Loucy (cell line): ENCODE results near the gene TXNRD2.

Source experiments
- H2AFZ ChIP-seq: fragments of 200-600 bp; sonication (generic); 2 replicates; pipeline ENCODE4 v1.6.0; 2016; ENCODE audit warnings: antibody characterized with exemption, mild to moderate bottlenecking, low read length, moderate library complexity
- H3F3A ChIP-seq: fragments of 200-600 bp; 2 replicates; pipeline ENCODE4 v1.6.0; 2016; ENCODE audit warnings: antibody characterized with exemption, low read depth, mild to moderate bottlenecking
- H3K27me3 ChIP-seq: fragments of 200-600 bp; sonication (generic); 2 replicates; pipeline ENCODE4 v1.6.1; 2014; ENCODE audit warnings: low read length, mild to moderate bottlenecking; ENCODE audit not compliant: insufficient read depth, poor library complexity, severe bottlenecking
- H3K36me3 ChIP-seq: fragments of 200-600 bp; sonication (generic); 2 replicates; pipeline ENCODE4 v1.6.1; 2016; ENCODE audit warnings: low read length; ENCODE audit not compliant: insufficient read depth
- H3K4me1 ChIP-seq: fragments of 200-600 bp; sonication (generic); 2 replicates; pipeline ENCODE4 v1.5.1; 2014; ENCODE audit warnings: low read length, mild to moderate bottlenecking; ENCODE audit not compliant: insufficient read depth, poor library complexity, severe bottlenecking
- H3K4me2 ChIP-seq: fragments of 200-600 bp; sonication (generic); 2 replicates; pipeline ENCODE4 v1.6.0; 2014; ENCODE audit warnings: antibody characterized with exemption, low read length, low read depth, mild to moderate bottlenecking; ENCODE audit not compliant: poor library complexity, severe bottlenecking
- H3K4me3 ChIP-seq: fragments of 200-600 bp; sonication (generic); 2 replicates; pipeline ENCODE4 v1.5.1; 2014; ENCODE audit warnings: low read length, mild to moderate bottlenecking, mixed read lengths; ENCODE audit not compliant: poor library complexity, severe bottlenecking
- H3K79me2 ChIP-seq: fragments of 200-600 bp; sonication (generic); 2 replicates; pipeline ENCODE4 v1.6.1; 2014; ENCODE audit warnings: low read length; ENCODE audit not compliant: insufficient read depth
- H3K9ac ChIP-seq: fragments of 200-600 bp; sonication (generic); 2 replicates; pipeline ENCODE4 v1.6.0; 2014; ENCODE audit warnings: mild to moderate bottlenecking, low read depth, low read length, moderate library complexity; ENCODE audit not compliant: poor library complexity, severe bottlenecking
- H3K9me2 ChIP-seq: fragments of 200-600 bp; sonication (generic); replicated peaks from 2 replicates; pipeline ENCODE4 v1.6.1; 2016; ENCODE audit warnings: low read depth, low read length, mixed read lengths
- H3K9me3 ChIP-seq: fragments of 200-600 bp; sonication (generic); 2 replicates; pipeline ENCODE4 v1.6.1; 2014; ENCODE audit warnings: mild to moderate bottlenecking, antibody characterized with exemption, low read length, low read depth; ENCODE audit not compliant: insufficient read depth
- H4K20me1 ChIP-seq: fragments of 200-600 bp; sonication (generic); 2 replicates; pipeline ENCODE4 v1.6.0; 2014; ENCODE audit warnings: antibody characterized with exemption, low read length, mild to moderate bottlenecking; ENCODE audit not compliant: insufficient read depth, poor library complexity, severe bottlenecking
- CTCF ChIP-seq: fragments of 200-600 bp; sonication (generic); conservative IDR thresholded peaks from 2 replicates; pipeline ENCODE4 v1.5.1; 2014; ENCODE audit warnings: mild to moderate bottlenecking, antibody characterized with exemption, low read length
- EZH2phosphoT487 ChIP-seq: fragments of 200-600 bp; IDR thresholded peaks from 2 replicates; pipeline ENCODE4 v1.6.1; 2018; ENCODE audit warnings: antibody characterized with exemption, mild to moderate bottlenecking, moderate library complexity, borderline replicate concordance

Gene TXNRD2

DNA sequence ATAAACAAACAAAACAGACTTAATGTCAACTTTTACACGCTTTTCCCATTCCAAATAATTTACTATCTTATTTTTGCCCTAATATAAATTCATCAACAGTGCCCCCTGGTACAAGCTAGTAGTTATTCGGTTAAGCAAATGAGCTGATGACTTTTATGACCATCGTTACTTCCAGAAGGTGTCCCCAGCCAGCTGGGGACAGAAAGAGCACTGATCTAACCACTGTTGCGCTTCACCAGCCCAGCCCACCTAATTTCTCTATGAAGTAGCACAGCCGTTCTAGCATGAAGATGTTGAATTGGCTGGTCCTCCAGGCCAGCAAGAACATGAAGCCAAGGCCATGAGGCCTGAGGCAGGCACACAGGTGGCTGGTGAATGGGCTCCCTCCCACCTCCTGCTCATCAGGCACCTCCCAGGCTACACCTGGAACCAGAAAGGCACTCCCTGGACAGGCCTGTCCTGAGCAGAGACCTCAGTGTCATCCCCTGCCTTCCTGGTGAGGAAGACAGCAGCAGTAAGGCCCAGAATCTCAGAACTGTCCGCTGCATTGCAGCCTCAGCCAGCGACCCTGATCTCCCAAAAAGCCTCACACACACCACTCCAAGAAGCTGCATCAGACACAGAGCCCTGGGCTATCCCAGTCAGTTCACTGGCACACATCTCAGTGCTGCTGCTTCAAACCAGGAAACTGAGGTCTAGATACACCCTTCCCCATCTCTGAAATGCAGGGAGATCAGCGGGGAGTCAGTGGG is 99.8 kb downstream of the TXNRD2 start:
- H4K20me1 ChIP-seq, result no peaks in the 10 kb centered on the region
- peaks cover 21% of the 10 kb centered on the region for H3K4me1 ChIP-seq
- peaks cover 2% of the 10 kb centered on the region; the same call in 1 of the 2 replicates for H3K79me2 ChIP-seq
- H2AFZ ChIP-seq, result no peak overlapping the region
- H3K36me3 ChIP-seq, result no peaks in the 10 kb centered on the region
- H3K9me2 ChIP-seq, result no peaks in the 10 kb centered on the region
- H3K4me3 ChIP-seq, result no peak overlapping the region
- H3K9ac ChIP-seq, result no peak overlapping the region
- no peak for TF ChIP-seq EZH2phosphoT487
- TF ChIP-seq CTCF, result peak; percentile 41
- no peaks in the 10 kb centered on the region for H3F3A ChIP-seq
- H3K27me3 ChIP-seq, result no peaks in the 10 kb centered on the region
- no peaks in the 10 kb centered on the region for H3K9me3 ChIP-seq
- no peak overlapping the region for H3K4me2 ChIP-seq

DNA sequence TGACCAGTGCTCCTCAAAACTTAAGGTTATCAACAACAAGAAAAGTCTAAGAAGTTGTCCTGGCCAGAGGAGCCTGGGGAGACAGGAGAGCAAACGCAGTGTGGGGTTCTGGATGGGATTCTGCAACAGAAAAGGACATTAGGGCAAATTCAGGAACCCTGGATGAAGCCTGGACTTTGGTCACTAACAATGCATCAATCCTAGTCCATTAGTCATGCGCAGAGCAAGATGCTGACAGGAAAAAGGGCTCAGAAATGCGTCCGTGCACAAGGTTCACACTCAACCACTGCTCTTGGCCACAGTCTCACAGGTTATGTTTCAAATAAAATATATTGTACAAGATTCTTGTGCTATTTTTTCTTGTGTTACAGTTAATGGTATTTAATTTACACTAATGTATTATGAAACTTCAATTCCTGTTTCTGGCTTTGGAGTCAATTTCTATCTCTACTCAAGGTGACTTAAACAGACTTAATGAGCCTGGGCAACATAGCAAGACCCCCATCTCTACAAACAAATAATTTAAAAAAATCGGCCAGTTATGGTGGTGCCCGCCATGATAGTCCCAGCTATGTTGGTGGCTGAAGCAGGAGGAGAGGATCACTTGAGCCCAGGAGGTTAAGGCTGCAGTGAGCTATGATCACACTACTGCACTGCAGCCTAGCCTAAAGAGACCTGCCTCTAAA is 100.5 kb downstream of the TXNRD2 start:
- Histone ChIP-seq H3K4me3 (no peak overlapping the region), H3K4me2 (no peak overlapping the region), H4K20me1 (no peaks in the 10 kb centered on the region), H2AFZ (no peak overlapping the region), H3K9me2 (no peaks in the 10 kb centered on the region), H3K27me3 (no peaks in the 10 kb centered on the region), H3F3A (no peaks in the 10 kb centered on the region), H3K36me3 (no peaks in the 10 kb centered on the region), H3K9me3 (no peaks in the 10 kb centered on the region), H3K79me2 (no peaks in the 10 kb centered on the region), H3K4me1 (peaks cover 21% of the 10 kb centered on the region), H3K9ac (no peak overlapping the region)
- TF ChIP-seq CTCF, result no peak
- TF ChIP-seq EZH2phosphoT487, result no peak

DNA sequence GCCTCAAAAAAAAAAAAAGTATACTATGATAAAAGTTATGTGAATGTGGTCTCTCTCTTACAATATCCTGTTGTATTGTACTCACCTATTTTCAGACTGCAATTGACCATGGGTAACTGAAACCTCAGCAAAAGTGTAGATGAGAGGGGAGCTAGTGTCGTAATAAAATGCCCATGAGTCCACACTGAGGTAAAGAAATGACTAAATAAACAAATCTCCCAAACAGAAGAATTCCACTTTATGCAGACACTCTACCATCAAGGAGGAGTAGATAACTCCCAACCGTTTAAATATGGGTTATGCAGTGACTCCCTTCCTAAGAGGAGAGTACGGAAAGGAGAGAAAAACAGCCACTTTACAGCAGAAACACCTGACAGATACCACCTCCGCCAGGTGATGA is 101.6 kb downstream of the TXNRD2 start:
- no peaks in the 10 kb centered on the region for H3F3A ChIP-seq
- H3K9me3 ChIP-seq, result no peaks in the 10 kb centered on the region
- H3K4me1 ChIP-seq, result peaks cover 13% of the 10 kb centered on the region
- H3K4me2 ChIP-seq, result no peak overlapping the region
- H3K4me3 ChIP-seq, result no peak overlapping the region
- no peak overlapping the region for H3K9ac ChIP-seq
- TF ChIP-seq EZH2phosphoT487, result no peak
- TF ChIP-seq CTCF, result no peak
- no peak overlapping the region for H2AFZ ChIP-seq
- H3K27me3 ChIP-seq, result no peaks in the 10 kb centered on the region
- H3K9me2 ChIP-seq, result no peaks in the 10 kb centered on the region
- H3K36me3 ChIP-seq, result no peaks in the 10 kb centered on the region
- H3K79me2 ChIP-seq, result no peaks in the 10 kb centered on the region
- no peaks in the 10 kb centered on the region for H4K20me1 ChIP-seq
